ENCODE data around the gene EIF2S3. TPM values are rescaled to one million over a fixed set of nuclear protein-coding genes. Genes with fewer than 3 reads are reported as not detected.
A peak's percentile ranks its signal among the peaks of the same experiment; 100 is the strongest.

EIF2S3 gene
- total and polyA plus RNA-seq, 2 of the 4 experiments (the other 2 are of a cell fraction): 97.9 to 416 TPM

GRCh38 chrX:24055043-24055356, 244 bp downstream of the EIF2S3 start:
- H3K36me3 ChIP-seq (ENCODE audit: control insufficient read depth, insufficient read depth, low read length): peaks cover 9% of the 10 kb centered on the region; the same call in 1 of the 2 replicates
- H2BK120ac ChIP-seq (ENCODE audit: low read depth, low read length): no peak overlapping the region
- H2AK9ac ChIP-seq (replicated peaks; ENCODE audit: low read depth, low read length, poor library complexity): peak overlapping the region; percentile 80
- 0 out of 2 replicates have a peak overlapping the region, but pooled peaks have one; percentile 62 for H3K18ac ChIP-seq (ENCODE audit: low read depth, low read length)
- H3K79me1 ChIP-seq (ENCODE audit: low read depth in 1 of 2, low read length in 2 of 2): peaks cover 3 to 10% of the 10 kb centered on the region in 2 experiments; a peak in 1 of 4 replicates
- no peaks in the 10 kb centered on the region for H3K9me3 ChIP-seq (ENCODE audit: control insufficient read depth, insufficient read depth, low read length)
- BruUV-seq (replicated peaks): TSS peak; percentile 46
- ChIA-PET POLR2A (ENCODE audit: unreplicated experiment) (interaction anchor here (0.6 to 1.5 kb wide), 2 partner anchors 30 to 99 kb away, joined by 6 to 13 read pairs; no protein-coding TSS in a partner anchor), CTCF (interaction anchor here (0.6 to 1.7 kb wide), 5 partner anchors 29 to 392 kb away, joined by 4 to 12 read pairs (median 7); partner anchors contain the start of genes APOO, CXorf58 and KLHL15)
- WGBS, 2 experiments (ENCODE audit: extremely low coverage in 2 of 2, insufficient read length in 1 of 2): 0% methylated on average over 1 of the region's 14 CpGs; no CpG with 5 or more reads in 1 of the 2 experiments
- H3K56ac ChIP-seq (ENCODE audit: extremely low read depth, insufficient read depth, low read length): peak overlapping the region; percentile 95
- no peaks in the 10 kb centered on the region for H3K27me3 ChIP-seq (ENCODE audit: control insufficient read depth, insufficient read depth, low read length)
- in situ Hi-C loops (cut with MboI; ENCODE audit: low sequenced_read_pairs): loop anchor here (25.0 kb wide), 1 partner anchor 343 kb away; no protein-coding TSS in a partner anchor
- ATAC-seq (ENCODE audit: low read depth) (peak; percentile 43), DNase-seq (no peak)
- H3K4me3 ChIP-seq (ENCODE audit: insufficient read depth, low read depth, low read length): peak overlapping the region; percentile 78
- intact Hi-C loops (cut with micrococcal nuclease): loop anchor here (10.0 kb wide), 1 partner anchor 360 kb away; no protein-coding TSS in a partner anchor
- peaks cover 6% of the 10 kb centered on the region for H4K20me1 ChIP-seq (ENCODE audit: insufficient read depth, low read length)
- H3K9ac ChIP-seq (ENCODE audit: low read depth, low read length): peak overlapping the region; percentile 96; the same call in 1 of the 2 replicates
- H2BK15ac ChIP-seq (ENCODE audit: low read depth, low read length): no peak overlapping the region
- peak overlapping the region; percentile 96 for H2AFZ ChIP-seq (replicated peaks; ENCODE audit: low read length, poor library complexity)
- no peak for TF ChIP-seq POLR2A (IDR thresholded peaks at IDR 0.05; ENCODE audit: low read depth, low read length)
- TF ChIP-seq MXI1 (IDR thresholded peaks at IDR 0.05; ENCODE audit: borderline replicate concordance, low read depth, low read length): peak; percentile 7; the same call in 1 of the 2 replicates
- peak overlapping the region; percentile 93 for H3K14ac ChIP-seq (replicated peaks; ENCODE audit: low read depth, low read length)
- H4K5ac ChIP-seq (ENCODE audit: low read depth, low read length): peak overlapping the region; percentile 76
- peak overlapping the region; percentile 96 for H2BK5ac ChIP-seq (ENCODE audit: low read depth, low read length, poor library complexity, severe bottlenecking)
- H2AK5ac ChIP-seq (ENCODE audit: low read depth, low read length): peak overlapping the region; percentile 84
- H4K8ac ChIP-seq (ENCODE audit: low read depth in 2 of 2, low read length in 2 of 2): peak overlapping the region; percentile 87 to 92
- H3K23ac ChIP-seq (ENCODE audit: low read depth, low read length): peak overlapping the region; percentile 70; the same call in 1 of the 2 replicates
- H4K91ac ChIP-seq (ENCODE audit: insufficient read depth, low read depth, low read length): peak overlapping the region; percentile 100
- no peak overlapping the region for H2BK20ac ChIP-seq (ENCODE audit: low read depth, low read length)
- peak overlapping the region; percentile 81 for H3K4ac ChIP-seq (ENCODE audit: low read depth, low read length)
- H3K4me1 ChIP-seq (ENCODE audit: control insufficient read depth, insufficient read depth, low read length): no peaks in the 10 kb centered on the region
- dilution Hi-C loops (cut with HindIII; ENCODE audit: low sequenced_read_pairs, unreplicated experiment): no loop called here
- peak overlapping the region; percentile 96 for H3K27ac ChIP-seq (ENCODE audit: insufficient read depth, low read length)
- no peaks in the 10 kb centered on the region for H3K9me1 ChIP-seq (ENCODE audit: insufficient read depth, low read length)
- H3K4me2 ChIP-seq (ENCODE audit: low read depth, low read length): peak overlapping the region; percentile 78
